22Rv1 (cell line): ENCODE results near the gene SMNDC1.
"Not testable (repeated sequence)": the region's sequence is repeated elsewhere in the genome, so short reads cannot be mapped to it uniquely, and the experiment has no call there.

Source experiments
- H3K27ac ChIP-seq: fragments of 450-650 bp; 2 replicates; pipeline ENCODE4 v1.5.1; 2017
- CTCF ChIP-seq: fragments of 450-650 bp; IDR thresholded peaks from 2 replicates; pipeline ENCODE4 v1.5.1; 2017; ENCODE audit warnings: mild to moderate bottlenecking
- ZFX ChIP-seq: fragments of 450-650 bp; IDR thresholded peaks from 2 replicates; pipeline ENCODE4 v1.6.1; 2017; ENCODE audit warnings: antibody characterized with exemption, borderline replicate concordance

The SMNDC1 gene

DNA sequence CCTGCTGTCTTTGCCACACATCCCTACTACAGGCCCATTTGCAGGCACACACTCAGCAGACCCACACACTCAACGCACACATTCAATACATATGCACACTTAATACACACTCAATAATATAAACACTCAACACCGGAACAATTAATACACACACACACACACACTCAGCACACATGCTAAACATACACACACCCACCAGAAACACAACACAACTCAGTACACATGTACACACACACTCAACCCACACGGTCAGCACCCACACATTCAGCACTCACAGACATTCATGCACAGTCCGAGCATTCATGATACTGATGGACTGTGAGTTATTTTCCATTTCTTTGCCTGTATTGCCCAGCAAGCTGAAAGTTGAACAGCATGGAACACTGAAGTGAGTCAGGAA, 35.4 kb upstream of the SMNDC1 start:
- no peak overlapping the region for H3K27ac ChIP-seq
- no peak for TF ChIP-seq CTCF
- no peak for TF ChIP-seq ZFX

GRCh38 chr10:110337906-110338305, 33.2 kb upstream of the SMNDC1 start:
- no peak overlapping the region for H3K27ac ChIP-seq
- TF ChIP-seq ZFX (no peak), CTCF (no peak)

DNA sequence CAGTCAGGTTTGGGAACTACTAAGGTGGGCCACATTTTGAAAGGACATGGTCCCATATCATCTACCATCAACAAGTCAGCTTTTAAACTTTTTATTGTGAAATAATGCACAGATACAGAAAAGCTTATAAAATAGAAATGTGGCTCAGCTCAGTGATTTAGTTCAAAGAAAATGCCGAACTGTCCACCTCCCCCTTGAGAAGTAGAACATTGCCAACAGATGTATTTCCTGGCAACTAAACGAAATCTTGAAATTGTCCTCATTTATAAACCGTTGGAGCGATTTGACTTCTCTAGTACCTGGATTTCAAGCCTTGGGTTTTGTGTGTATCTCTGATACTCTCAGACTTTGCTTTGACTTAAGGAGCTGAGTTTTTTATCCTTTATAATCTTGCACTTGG, 32.7 kb upstream of the SMNDC1 start:
- TF ChIP-seq ZFX (no peak), CTCF (no peak)
- H3K27ac ChIP-seq: no peak overlapping the region

DNA sequence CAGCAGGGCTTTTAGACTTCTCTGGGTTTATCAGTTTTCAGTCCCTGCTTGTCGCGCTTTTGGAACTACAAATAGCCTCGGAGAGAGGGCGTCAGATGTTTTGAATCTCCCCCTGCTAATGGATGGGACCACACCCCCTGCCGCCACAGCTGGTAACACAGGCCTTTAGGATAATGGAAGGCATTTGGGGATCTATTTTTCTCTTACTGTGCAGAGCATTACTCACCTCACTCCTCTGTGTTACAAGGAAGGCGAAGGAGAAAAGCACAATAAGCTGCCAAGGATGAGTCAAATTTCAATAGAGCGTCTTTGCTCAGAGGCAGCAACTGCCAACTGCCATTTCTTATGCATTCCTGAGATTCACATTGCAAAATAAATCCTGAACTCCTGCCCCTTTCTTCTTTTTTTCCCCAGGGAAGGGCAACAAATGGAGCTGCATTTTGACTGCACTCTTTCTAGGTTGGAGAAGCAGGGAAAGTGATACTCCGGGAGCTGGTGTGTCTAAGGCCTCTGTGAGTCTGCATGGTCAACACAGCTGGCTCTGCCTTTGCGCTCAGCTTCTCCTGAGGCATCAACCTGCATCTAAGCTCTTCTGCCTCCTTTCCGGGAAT, 31.5 kb upstream of the SMNDC1 start:
- TF ChIP-seq CTCF: no peak
- TF ChIP-seq ZFX: no peak
- no peak overlapping the region for H3K27ac ChIP-seq

DNA sequence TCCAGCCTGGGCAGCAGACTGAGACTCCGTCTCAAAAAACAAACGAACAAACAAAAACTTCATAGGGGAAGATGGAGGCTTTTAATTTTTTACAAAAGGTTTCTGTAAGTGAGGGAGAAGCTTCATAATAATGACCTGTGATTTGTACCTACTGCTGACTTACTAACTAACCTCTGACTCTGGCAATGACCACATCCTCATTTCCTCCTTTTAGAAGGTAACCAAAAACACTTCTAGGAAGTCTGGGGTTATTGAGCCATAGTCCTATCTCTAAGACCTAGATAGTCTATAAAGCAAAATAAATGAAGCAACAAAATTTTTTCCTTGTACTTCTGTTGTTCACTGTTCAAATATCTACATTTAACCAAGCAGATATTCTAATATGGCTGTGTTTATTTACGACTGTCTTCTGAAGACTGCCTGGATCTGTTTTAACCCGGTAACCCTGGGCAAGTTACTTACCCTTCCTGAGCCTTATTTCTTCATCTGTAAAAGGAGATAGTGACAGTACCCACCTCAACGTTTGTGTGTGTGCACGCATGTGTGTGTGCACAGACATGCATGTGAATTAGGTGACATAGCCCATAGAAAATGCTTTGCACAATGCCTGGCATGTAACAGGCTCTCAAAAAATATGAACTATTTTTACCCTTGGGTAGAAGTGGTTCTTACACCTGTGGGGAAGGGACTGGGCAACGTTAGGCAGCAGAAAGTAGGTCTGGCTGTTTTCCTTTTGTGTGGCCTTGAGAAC, 30.8 kb upstream of the SMNDC1 start:
- H3K27ac ChIP-seq: no peak overlapping the region
- no peak for TF ChIP-seq CTCF
- TF ChIP-seq ZFX: no peak

GRCh38 chr10:110334061-110334656, 29.4 kb upstream of the SMNDC1 start:
- no peak for TF ChIP-seq ZFX
- no peak for TF ChIP-seq CTCF
- no peak overlapping the region for H3K27ac ChIP-seq

DNA sequence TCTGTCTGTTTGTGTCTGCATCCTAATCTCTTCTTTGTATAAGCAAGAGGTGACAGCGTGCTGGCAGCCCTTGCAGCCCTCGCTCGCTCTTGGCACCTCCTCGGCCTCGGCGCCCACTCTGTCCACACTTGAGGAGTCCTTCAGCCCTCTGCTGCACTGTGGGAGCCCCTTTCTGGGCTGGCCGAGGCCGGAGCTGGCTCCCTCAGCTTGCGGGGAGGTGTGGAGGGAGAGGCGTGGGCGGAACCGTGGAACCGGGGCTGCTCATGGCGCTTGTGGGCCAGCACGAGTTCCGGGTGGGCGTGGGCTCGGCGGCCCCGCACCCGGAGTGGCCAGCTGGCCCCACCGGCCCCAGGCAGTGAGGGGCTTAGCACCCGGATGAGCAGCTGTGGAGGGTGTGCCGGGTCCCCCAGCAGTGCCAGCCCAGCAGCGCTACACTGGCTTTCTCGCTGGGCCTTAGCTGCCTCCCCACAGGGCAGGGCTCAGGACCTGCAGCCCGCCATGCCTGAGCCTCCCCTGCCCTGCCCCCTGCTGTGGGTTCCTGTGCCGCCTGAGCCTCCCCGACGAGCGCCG, 26.6 kb upstream of the SMNDC1 start:
- H3K27ac ChIP-seq: not testable (repeated sequence)
